TTC549 (cell line): ENCODE results near the gene DERL3.
"Not testable (repeated sequence)": the region's sequence is repeated elsewhere in the genome, so short reads cannot be mapped to it uniquely, and the experiment has no call there.

Experiments used
- FAIRE-seq: peaks from 2 replicates; lab custom pipeline; 2012; peaks lifted over from hg19 to GRCh38; lab: Jason Lieb, UNC

DERL3 gene

GRCh38 chr22:23838681-23839468 is at the start of gene DERL3:
Gene DERL3 (minus strand): TSS chr22:23839006. CDS start chr22:23838987, 19 bp downstream.
- no peak for FAIRE-seq

- FAIRE-seq = no peak
Measured at GRCh38 chr22:23884140-23884539, 45.3 kb upstream of the DERL3 start.

- FAIRE-seq = no peak
Measured at GRCh38 chr22:23883658-23884057, 44.9 kb upstream of the DERL3 start.

DNA sequence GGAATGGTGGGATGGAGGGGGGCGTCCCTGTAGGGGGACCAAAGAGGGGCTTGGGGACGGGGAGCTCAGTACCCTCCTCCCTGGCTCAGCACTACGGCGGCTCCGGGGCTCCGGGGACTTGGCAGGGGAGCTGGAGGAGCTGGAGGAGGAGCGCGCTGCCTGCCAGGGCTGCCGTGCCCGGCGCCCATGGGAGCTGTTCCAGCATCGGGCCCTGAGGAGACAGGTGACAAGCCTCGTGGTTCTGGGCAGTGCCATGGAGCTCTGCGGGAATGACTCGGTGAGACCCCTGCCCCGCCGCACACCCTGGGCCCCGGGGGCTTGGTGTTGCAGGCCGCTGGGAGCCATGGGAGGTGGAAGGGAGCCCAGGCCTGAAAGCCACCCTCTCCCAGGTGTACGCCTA is 43.6 kb upstream of the DERL3 start:
- no peak for FAIRE-seq

- no peak for FAIRE-seq
Measured at GRCh38 chr22:23878219-23878618, 39.4 kb upstream of the DERL3 start.

GRCh38 chr22:23877566-23877965 is 38.8 kb upstream of the DERL3 start:
- no peak for FAIRE-seq

GRCh38 chr22:23875801-23876200 is 37.0 kb upstream of the DERL3 start:
- FAIRE-seq = no peak

DNA sequence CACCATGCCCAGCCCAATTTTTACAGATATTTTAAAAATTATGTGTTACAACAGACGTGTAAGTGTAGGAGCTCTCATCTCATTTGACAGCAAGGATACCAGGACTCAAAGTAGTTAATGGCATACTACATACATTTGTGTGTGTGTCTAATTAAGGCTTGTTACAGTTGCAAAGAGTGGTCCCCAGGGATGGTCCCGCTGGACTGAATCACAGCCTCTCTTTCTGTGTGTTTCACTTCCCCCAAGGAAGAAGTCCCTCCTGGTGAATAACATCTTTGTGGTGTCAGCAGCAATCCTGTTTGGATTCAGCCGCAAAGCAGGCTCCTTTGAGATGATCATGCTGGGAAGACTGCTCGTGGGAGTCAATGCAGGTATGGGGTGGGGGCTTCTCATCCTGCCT is 36.1 kb upstream of the DERL3 start:
- no peak for FAIRE-seq

- no peak for FAIRE-seq
Measured at GRCh38 chr22:23868580-23868979, 29.8 kb upstream of the DERL3 start.

DNA sequence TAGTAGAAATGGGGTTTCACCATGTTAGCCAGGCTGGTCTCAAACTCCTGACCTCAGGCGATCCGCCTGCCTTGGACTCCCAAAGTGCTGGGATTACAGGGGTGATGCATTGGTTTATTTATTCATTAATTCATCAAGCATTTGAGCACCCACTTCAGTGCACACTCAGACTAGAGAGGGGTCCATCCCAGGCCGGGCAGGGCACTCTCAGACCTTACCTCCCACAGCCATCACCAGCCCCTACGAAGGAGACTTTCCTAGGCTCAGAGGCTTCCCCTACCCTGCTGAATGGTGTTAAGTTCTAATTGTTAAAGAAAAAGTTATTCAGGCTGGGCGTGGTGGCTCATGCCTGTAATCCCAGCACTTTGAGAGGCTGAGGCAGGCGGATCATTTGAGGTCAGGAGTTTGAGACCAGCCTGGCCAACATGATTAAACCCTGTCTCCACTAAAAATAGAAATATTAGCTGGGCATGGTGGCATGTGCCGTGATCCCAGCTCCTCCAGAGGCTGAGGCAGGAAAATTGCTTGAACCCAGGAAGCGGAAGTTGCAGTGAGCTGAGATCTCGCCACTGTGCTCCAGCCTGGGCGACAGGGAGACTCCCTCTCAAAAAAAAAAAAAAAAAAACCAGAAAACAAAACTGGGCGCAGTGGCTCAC is 25.8 kb upstream of the DERL3 start:
- FAIRE-seq = not testable (repeated sequence)

DNA sequence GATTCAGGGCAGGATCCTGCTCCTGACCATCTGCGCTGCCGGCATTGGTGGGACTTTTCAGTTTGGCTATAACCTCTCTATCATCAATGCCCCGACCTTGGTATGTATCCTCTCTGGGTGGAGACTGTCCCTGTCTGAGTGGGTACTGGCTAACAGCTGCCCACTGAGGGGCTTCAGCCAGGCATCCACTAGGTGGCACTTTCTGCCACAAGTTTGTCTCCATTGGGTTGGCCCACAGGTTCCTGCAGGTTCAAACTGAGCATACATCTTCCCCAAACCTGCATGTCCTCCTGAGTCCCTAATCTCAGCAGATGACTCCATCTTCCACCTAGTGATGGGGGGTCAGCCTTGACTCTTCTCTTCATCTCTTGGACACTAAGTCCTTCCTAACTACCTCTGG is 23.3 kb upstream of the DERL3 start:
- FAIRE-seq = no peak

GRCh38 chr22:23860187-23860586 is 21.4 kb upstream of the DERL3 start:
- not testable (repeated sequence) for FAIRE-seq

- FAIRE-seq = no peak
Measured at GRCh38 chr22:23859201-23859600, 20.4 kb upstream of the DERL3 start.

GRCh38 chr22:23858484-23858815 is 19.6 kb upstream of the DERL3 start:
- FAIRE-seq = no peak

GRCh38 chr22:23857606-23858483 is 19.0 kb upstream of the DERL3 start, which contains the start of gene SLC2A11:
Gene SLC2A11 (plus strand): TSS chr22:23857875. CDS start chr22:23858000, 125 bp downstream.
- FAIRE-seq = no peak

- no peak for FAIRE-seq
Measured at GRCh38 chr22:23856721-23857605, 18.2 kb upstream of the DERL3 start.

DNA sequence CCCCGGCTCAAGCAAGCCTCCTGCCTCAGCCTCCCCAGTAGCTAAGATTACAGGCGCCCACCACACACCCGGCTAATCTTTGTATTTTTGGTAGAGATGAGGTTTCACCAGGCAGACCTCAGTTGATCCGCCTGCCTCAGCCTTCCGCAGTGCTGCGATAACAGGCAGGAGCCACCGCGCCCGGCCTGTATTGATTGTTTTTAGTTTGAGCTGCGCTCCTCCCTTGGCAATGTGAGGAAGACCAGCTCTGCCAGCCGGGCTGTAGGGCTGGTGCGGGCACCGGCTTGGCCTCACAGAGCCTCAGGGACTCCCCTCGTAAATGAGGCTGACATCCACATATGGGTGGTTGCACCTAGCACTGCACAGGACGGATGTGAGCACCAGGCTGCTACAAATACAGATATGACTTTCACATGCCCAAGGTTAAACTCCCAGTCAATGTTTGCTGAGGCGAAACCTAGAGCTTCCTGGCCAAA is 11.4 kb upstream of the DERL3 start:
- FAIRE-seq = no peak

GRCh38 chr22:23849009-23850006 is 10.5 kb upstream of the DERL3 start:
- FAIRE-seq = no peak

GRCh38 chr22:23847991-23848864 is 9.4 kb upstream of the DERL3 start:
- no peak for FAIRE-seq
